ENCODE measurements around the gene TRIP10.

- TF ChIP-seq JUND (IDR thresholded peaks at IDR 0.05) (no peak), CTCF (IDR thresholded peaks at IDR 0.05; ENCODE audit: low read depth, low read length, missing input control) (no peak), REST (IDR thresholded peaks at IDR 0.05) (no peak), TAF1 (conservative IDR thresholded peaks at IDR 0.05) (no peak)
Measured at GRCh38 chr19:6743066-6743465, 3.6 kb downstream of the TRIP10 start.
